Endothelial cell of umbilical vein (primary cell): Measurements from ENCODE around the gene HRH3. TPM values are rescaled to one million over a fixed set of nuclear protein-coding genes. Genes with fewer than 3 reads are reported as not detected.

Experiments used
- BruUV-seq: library from RNA; stranded (reverse); fragments of 400-500 nt; replicated peaks from 2 replicates; lab custom pipeline; 2021; lab: Mats Ljungman, UMichigan
- CTCF ChIA-PET: fragments of 300-600, 350-600 bp; sonication (Branson Sonifier 250); formaldehyde crosslinking; loops from one replicate; lab custom pipeline; 2021; ENCODE audit warnings: antibody characterized with exemption, inconsistent platforms; lab: Charles Lee
- POLR2A ChIA-PET: fragments of 300-600, 350-600 bp; sonication (Branson Sonifier 250); formaldehyde crosslinking; loops from one replicate; lab custom pipeline; 2021; ENCODE audit warnings: antibody characterized with exemption, inconsistent platforms; lab: Charles Lee
- DNase-seq: peaks from one replicate; pipeline ENCODE4 v3.0.0-alpha.2; 2011; ENCODE audit warnings: low read depth, low spot score
- FAIRE-seq: peaks from 2 replicates; lab custom pipeline; 2011; peaks lifted over from hg19 to GRCh38; lab: Jason Lieb, UNC
- H2AFZ ChIP-seq: 2 replicates; pipeline ENCODE4 v1.6.0; 2012; ENCODE audit warnings: low read depth, low read length, control low read depth, inconsistent platforms
- H3K27ac ChIP-seq: 2 replicates; pipeline ENCODE4 v1.5.1; 2011; ENCODE audit warnings: low read depth, mild to moderate bottlenecking, control low read depth, low read length, moderate library complexity; ENCODE audit not compliant: insufficient read depth
- H3K27me3 ChIP-seq, 2 experiments: 2 replicates each; pipeline versions ENCODE4 v1.6.0 to v1.6.1; 2011; ENCODE audit warnings: low read length in 2 of 2, mixed read lengths in 1 of 2; ENCODE audit not compliant: control insufficient read depth in 2 of 2, insufficient read depth in 2 of 2
- H3K36me3 ChIP-seq, 2 experiments: 2 replicates in 1 of 2; 3 replicates in 1 of 2; pipeline ENCODE4 v1.5.1; 2011; ENCODE audit warnings: low read length in 2 of 2, mild to moderate bottlenecking in 1 of 2, moderate library complexity in 1 of 2; ENCODE audit not compliant: control insufficient read depth in 2 of 2, insufficient read depth in 2 of 2; ENCODE audit errors: extremely low read depth in 1 of 2
- H3K4me1 ChIP-seq: 3 replicates; pipeline ENCODE4 v1.5.1; 2011; ENCODE audit warnings: mild to moderate bottlenecking, low read length; ENCODE audit not compliant: control insufficient read depth, insufficient read depth; ENCODE audit errors: extremely low read depth
- H3K4me2 ChIP-seq: 2 replicates; pipeline ENCODE4 v1.6.1; 2011; ENCODE audit warnings: low read length, control low read depth, mixed read lengths; ENCODE audit not compliant: insufficient read depth
- H3K4me3 ChIP-seq, 3 experiments: fragments of 200-600 bp in 1 of 3; sonication (generic), shearing (Covaris generic) in 1 of 3; replicated peaks in 1 of 3; 2 replicates each; pipeline ENCODE4 v1.5.1; 2011 to 2016; ENCODE audit warnings: control low read depth in 3 of 3, low read length in 3 of 3, mild to moderate bottlenecking in 2 of 3, inconsistent platforms in 1 of 3, low read depth in 1 of 3, moderate library complexity in 1 of 3; ENCODE audit not compliant: insufficient read depth in 1 of 3
- H3K79me2 ChIP-seq: 2 replicates; pipeline ENCODE4 v1.6.0; 2012; ENCODE audit warnings: low read length, inconsistent platforms; ENCODE audit not compliant: control insufficient read depth, insufficient read depth
- H3K9ac ChIP-seq: replicated peaks from 2 replicates; pipeline ENCODE3; 2011; ENCODE audit warnings: low read length, control low read depth; ENCODE audit not compliant: insufficient read depth; ENCODE audit errors: extremely low read depth
- H3K9me1 ChIP-seq: replicated peaks from 3 replicates; pipeline ENCODE4 v1.6.0; 2011; ENCODE audit warnings: mild to moderate bottlenecking, low read length; ENCODE audit not compliant: control insufficient read depth, insufficient read depth; ENCODE audit errors: extremely low read depth
- H3K9me3 ChIP-seq: replicated peaks from 2 replicates; pipeline ENCODE4 v1.5.1; 2012; ENCODE audit warnings: low read length, inconsistent platforms; ENCODE audit not compliant: control insufficient read depth, insufficient read depth
- H4K20me1 ChIP-seq: replicated peaks from 2 replicates; pipeline ENCODE3; 2011; ENCODE audit warnings: mild to moderate bottlenecking, low read length; ENCODE audit not compliant: control insufficient read depth, insufficient read depth; ENCODE audit errors: extremely low read depth
- CTCF ChIP-seq, 2 donors: IDR thresholded peaks; 1 replicate in 1 of 2; 2 replicates in 1 of 2; pipeline ENCODE4 v1.5.1; 2011; ENCODE audit warnings: low read length in 2 of 2, mild to moderate bottlenecking in 2 of 2, moderate library complexity in 2 of 2, control low read depth in 1 of 2, inconsistent platforms in 1 of 2, low read depth in 1 of 2; ENCODE audit not compliant: insufficient read depth in 1 of 2; ENCODE audit errors: extremely low read depth in 1 of 2
- JUN ChIP-seq: IDR thresholded peaks from 2 replicates; pipeline ENCODE4 v1.6.1; 2011; ENCODE audit warnings: borderline replicate concordance, low read depth; ENCODE audit not compliant: insufficient read length, insufficient read depth
- dilution Hi-C: fragments of 300-500 bp; cut with MboI; formaldehyde crosslinking; loops from one replicate; pipeline ENCODE4 v1.15.0; 2019; ENCODE audit warnings: low sequenced_read_pairs; ENCODE audit not compliant: extremely low pct_ligation_motif_present
- intact Hi-C: fragments of 100-400 bp; cut with micrococcal nuclease; formaldehyde crosslinking; loops from one replicate; pipeline ENCODE4 v1.10.0; 2022
- polyA plus RNA-seq, 4 experiments: library from polyadenylated mRNA; depleted of rRNA in 3 of 4; stranded (reverse) in 3 of 4; unstranded in 1 of 4; fragments of >200 nt; gene quantifications; 2 replicates each; pipeline versions ENCODE4 v1.2.1 to v1.2.3, GENCODE V29; 2011 to 2012; ENCODE audit warnings: missing spikeins in 1 of 4
- total RNA-seq: library from RNA; stranded (reverse); gene quantifications from 2 replicates; pipeline ENCODE4 v1.2.3, GENCODE V29; 2021

HRH3 gene
- total and polyA plus RNA-seq, 2 donors (not counting 3 experiments of a cell fraction or from before 2014, with no cell fraction given) = not detected

GRCh38 chr20:62208795-62209755 lies 11.0 kb downstream of the HRH3 start:
- H3K27me3 ChIP-seq = no peaks in the 10 kb centered on the region
- ChIA-PET POLR2A (no interaction called here), CTCF (interaction anchor here (0.8 kb wide), 1 partner anchor 24 kb away, joined by 3 read pairs; no protein-coding TSS in a partner anchor)
- H3K4me2 ChIP-seq = no peak overlapping the region
- no peaks in the 10 kb centered on the region for H3K79me2 ChIP-seq
- H2AFZ ChIP-seq = no peak overlapping the region
- dilution Hi-C loops = no loop called here
- no peak overlapping the region for H3K27ac ChIP-seq
- no TSS peak for BruUV-seq
- no peaks in the 10 kb centered on the region for H3K9me1 ChIP-seq
- intact Hi-C loops = no loop called here
- H3K9me3 ChIP-seq = no peaks in the 10 kb centered on the region
- H3K9ac ChIP-seq = no peak overlapping the region
- H3K4me3 ChIP-seq = no peak overlapping the region
- FAIRE-seq (no peak), DNase-seq (no peak)
- H3K36me3 ChIP-seq = no peaks in the 10 kb centered on the region
- no peaks in the 10 kb centered on the region for H4K20me1 ChIP-seq
- no peaks in the 10 kb centered on the region for H3K4me1 ChIP-seq
- no peak for TF ChIP-seq JUN
- TF ChIP-seq CTCF (IDR thresholded peaks at IDR 0.05; ENCODE audit: extremely low read depth in 1 of 2, insufficient read depth in 1 of 2, low read depth in 1 of 2, low read length in 2 of 2) = peak in 1 of 2 donors; percentile 37
